Fibroblast of pulmonary artery (primary cell): Measurements from ENCODE around the gene POFUT2.

Experiments used
- DNase-seq: peaks from one replicate; pipeline ENCODE4 v3.0.0-alpha.2; 2010; ENCODE audit warnings: low read depth
- H3K4me3 ChIP-seq: replicated peaks from 2 replicates; pipeline ENCODE4 v1.5.1; 2011; ENCODE audit warnings: low read depth, mild to moderate bottlenecking, control low read depth, low read length, moderate library complexity
- CTCF ChIP-seq: IDR thresholded peaks from 2 replicates; pipeline ENCODE4 v1.5.1; 2011; ENCODE audit warnings: mild to moderate bottlenecking, control low read depth, low read length, inconsistent platforms; ENCODE audit errors: missing control alignments

The POFUT2 gene

DNA sequence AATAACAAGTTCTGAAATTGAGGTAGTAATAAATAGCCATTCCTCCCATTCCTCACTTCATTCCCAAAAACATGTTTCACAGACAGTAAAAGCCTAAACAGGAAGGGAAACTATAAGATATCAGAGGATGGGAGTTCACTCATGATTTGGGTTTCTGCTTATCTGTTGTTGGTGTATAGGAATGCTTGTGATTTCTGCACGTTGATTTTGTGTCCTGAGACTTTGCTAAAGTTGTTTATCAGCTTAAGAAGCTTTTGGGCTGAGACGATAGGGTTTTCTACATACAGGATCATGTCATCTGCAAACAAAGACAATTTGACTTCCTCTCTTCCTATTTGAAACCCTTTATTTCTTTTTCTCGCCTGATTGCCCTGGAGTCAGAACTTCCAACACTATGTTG, 26.0 kb upstream of the POFUT2 start:
- TF ChIP-seq CTCF, result no peak
- H3K4me3 ChIP-seq, result no peak overlapping the region
- DNase-seq, result no peak

DNA sequence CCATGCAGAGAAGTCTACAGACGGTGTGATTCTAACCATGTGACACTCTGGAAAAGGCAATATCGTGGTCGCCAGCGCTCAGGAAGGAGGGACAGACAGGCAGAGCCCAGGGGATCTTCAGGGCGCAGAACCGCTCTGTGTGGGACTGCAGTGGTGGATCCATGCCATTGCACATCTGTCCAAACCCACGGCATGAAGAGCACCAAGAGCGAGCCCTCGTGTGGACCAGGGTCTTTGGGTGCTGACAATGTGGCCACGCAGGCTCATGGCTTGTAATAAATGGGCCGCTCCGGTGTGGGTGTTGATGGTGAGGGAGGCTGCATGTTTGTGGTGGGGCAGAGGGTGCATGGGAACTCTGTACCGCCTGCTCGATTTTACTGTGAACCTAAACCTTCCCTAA, 25.3 kb upstream of the POFUT2 start:
- DNase-seq, result no peak
- H3K4me3 ChIP-seq, result no peak overlapping the region
- TF ChIP-seq CTCF, result no peak

- DNase-seq, result no peak
- no peak for TF ChIP-seq CTCF
- no peak overlapping the region for H3K4me3 ChIP-seq
Observed at GRCh38 chr21:45312296-45312695, 24.6 kb upstream of the POFUT2 start.

GRCh38 chr21:45310459-45310858, 22.8 kb upstream of the POFUT2 start:
- no peak overlapping the region for H3K4me3 ChIP-seq
- DNase-seq, result no peak
- no peak for TF ChIP-seq CTCF

DNA sequence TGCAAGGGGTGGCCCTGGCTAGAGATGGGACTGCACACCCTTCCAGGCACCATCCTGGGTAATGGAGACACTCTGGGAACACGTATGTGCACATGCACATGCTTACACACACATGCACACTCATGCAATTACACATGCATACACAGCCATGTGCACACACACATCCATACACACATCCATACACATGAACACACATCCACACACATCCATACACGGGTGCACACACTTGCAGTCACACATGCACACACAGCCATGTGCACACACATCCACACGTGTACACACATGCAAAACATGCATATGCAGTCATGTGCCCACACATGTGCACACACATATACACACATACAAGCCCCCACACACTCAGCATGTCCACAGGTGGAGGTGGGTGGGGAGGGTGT, 22.3 kb upstream of the POFUT2 start:
- no peak overlapping the region for H3K4me3 ChIP-seq
- TF ChIP-seq CTCF, result no peak
- DNase-seq, result no peak

DNA sequence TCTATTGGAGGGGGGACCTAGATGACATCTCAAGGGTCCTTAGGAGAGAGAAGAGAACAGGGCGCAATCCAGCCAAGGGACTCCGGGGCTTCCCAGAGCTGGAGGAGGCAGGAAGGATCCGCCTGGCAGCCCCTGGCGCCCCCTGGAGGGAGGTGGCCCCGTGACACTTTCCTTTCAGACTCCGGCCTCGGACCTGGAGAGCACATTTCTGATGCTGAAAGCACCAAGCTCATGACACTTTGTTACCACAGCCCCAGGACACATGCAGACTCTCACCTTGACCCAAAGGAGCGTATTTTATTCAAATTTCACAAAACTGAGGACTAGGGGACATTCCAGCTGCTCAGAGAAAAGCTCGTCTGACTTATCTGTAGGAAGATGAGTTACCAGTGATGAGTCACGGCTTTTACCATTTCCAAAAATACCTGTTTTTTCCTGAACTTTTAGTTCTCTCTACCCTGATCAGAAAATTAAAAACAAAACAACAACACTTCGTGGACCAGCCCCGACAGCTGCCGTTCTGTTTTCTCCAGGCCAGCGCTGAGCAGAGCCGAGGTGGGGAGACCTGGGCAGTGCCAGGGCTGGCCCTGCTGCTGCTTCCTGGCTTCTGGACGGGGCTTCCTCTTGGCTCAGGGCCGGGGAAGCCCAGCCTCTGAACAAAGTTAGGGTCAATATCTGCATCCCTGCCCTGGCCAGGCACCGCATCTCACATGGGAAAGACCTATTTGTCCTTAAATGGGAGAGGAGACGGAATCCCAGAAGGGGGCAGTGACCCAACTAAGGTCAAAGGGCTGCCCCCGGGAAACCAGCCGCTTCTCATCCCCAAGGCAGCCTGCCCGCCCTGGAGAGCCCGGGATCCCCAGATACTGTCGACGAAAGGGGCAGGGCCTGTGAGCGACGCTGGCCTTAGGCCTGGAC, 21.6 kb upstream of the POFUT2 start:
- peak; percentile 75 for DNase-seq
- TF ChIP-seq CTCF, result peak; percentile 80
- H3K4me3 ChIP-seq, result no peak overlapping the region
